Esophagus muscularis mucosa (tissue), 4 donors: ENCODE measurements around the gene RAP2B. TPM values are rescaled to one million over a fixed set of nuclear protein-coding genes. Genes with fewer than 3 reads are reported as not detected.

Experiments used
- DNase-seq: peaks from one replicate; pipeline ENCODE4 v3.0.0-alpha.2; 2017; ENCODE audit errors: extremely low spot score
- H3K27ac ChIP-seq, 4 donors: fragments of 200-600 bp; sonication (generic); replicated peaks in 1 of 4; 1 replicate in 3 of 4; 2 replicates in 1 of 4; pipeline ENCODE4 v1.5.1; 2016 to 2019; ENCODE audit warnings: mild to moderate bottlenecking in 1 of 4
- H3K27me3 ChIP-seq, 4 donors: fragments of 200-600 bp; sonication (generic); one replicate each; pipeline versions ENCODE4 v1.5.1 to v1.6.0; 2016 to 2019
- H3K36me3 ChIP-seq, 4 donors: fragments of 200-600 bp; sonication (generic); one replicate each; pipeline ENCODE4 v1.5.1; 2016 to 2019
- H3K4me1 ChIP-seq, 4 donors: fragments of 200-600 bp; sonication (generic); one replicate each; pipeline ENCODE4 v1.5.1; 2016 to 2019
- H3K4me3 ChIP-seq, 4 donors: fragments of 200-600 bp; sonication (generic); 1 replicate in 2 of 4; 2 replicates in 2 of 4; pipeline ENCODE4 v1.5.1; 2016 to 2019; ENCODE audit warnings: mild to moderate bottlenecking in 4 of 4, moderate library complexity in 1 of 4
- H3K9me3 ChIP-seq, 4 donors: fragments of 200-600 bp; sonication (generic); 1 replicate in 3 of 4; 2 replicates in 1 of 4; pipeline ENCODE4 v1.5.1; 2016 to 2019
- CTCF ChIP-seq, 3 experiments: fragments of 200-600 bp in 2 of 3; fragments of 450-650 bp in 1 of 3; sonication (generic) in 2 of 3; IDR thresholded peaks; one replicate each; pipeline ENCODE4 v1.5.1; 2017 to 2019; ENCODE audit warnings: antibody characterized with exemption in 3 of 3, mild to moderate bottlenecking in 2 of 3, moderate library complexity in 1 of 3
- EP300 ChIP-seq: sonication (generic); formaldehyde crosslinking; IDR thresholded peaks from one replicate; pipeline ENCODE4 v1.6.1; 2017; ENCODE audit warnings: antibody characterized with exemption
- POLR2A ChIP-seq: fragments of 450-650 bp; IDR thresholded peaks from one replicate; pipeline ENCODE4 v1.6.1; 2017; ENCODE audit warnings: antibody characterized with exemption, moderate library complexity, mild to moderate bottlenecking, low read depth
- POLR2AphosphoS5 ChIP-seq, 2 donors: sonication (generic); formaldehyde crosslinking; IDR thresholded peaks; one replicate each; pipeline ENCODE4 v1.6.1; 2017; ENCODE audit warnings: antibody characterized with exemption in 2 of 2
- WGBS: methylation state at CpG from one replicate; pipeline ENCODE4 v1.1.5; 2018; 5-methylcytosine and 5-hydroxymethylcytosine counted together
- intact Hi-C: fragments of 100-400 bp; cut with DNase I; formaldehyde crosslinking; loops from one replicate; pipeline ENCODE4 v1.15.1; 2023
- total RNA-seq, 4 donors: library from RNA; depleted of rRNA; stranded (reverse); fragments of >200 nt; gene quantifications; one replicate each; pipeline versions ENCODE4 v1.1.0 to v1.2.1, GENCODE V29; 2016

The RAP2B gene
- total RNA-seq, 4 donors from 2014 or later, result 11.0 to 16.1 (median 11.2) TPM

- Histone ChIP-seq H3K4me3 (no peak overlapping the region), H3K4me1 (peaks cover 4 to 10% (median 8%) of the 10 kb centered on the region in 4 donors), H3K9me3 (no peaks in the 10 kb centered on the region), H3K27ac (no peak overlapping the region), H3K36me3 (no peaks in the 10 kb centered on the region), H3K27me3 (no peaks in the 10 kb centered on the region)
- WGBS, result 70% methylated on average over 2 of the region's 2 CpGs
- intact Hi-C loops, result no loop called here
- DNase-seq, result no peak
- TF ChIP-seq EP300, result no peak
- no peak for TF ChIP-seq CTCF (IDR thresholded peaks at IDR 0.05)
- no peak for TF ChIP-seq POLR2AphosphoS5 (IDR thresholded peaks at IDR 0.05)
- no peak for TF ChIP-seq POLR2A
These were observed 57.1 kb downstream of the RAP2B start for GRCh38 chr3:153219146-153219545.
